ENCODE data around the gene FBXO15.

FBXO15 gene

DNA sequence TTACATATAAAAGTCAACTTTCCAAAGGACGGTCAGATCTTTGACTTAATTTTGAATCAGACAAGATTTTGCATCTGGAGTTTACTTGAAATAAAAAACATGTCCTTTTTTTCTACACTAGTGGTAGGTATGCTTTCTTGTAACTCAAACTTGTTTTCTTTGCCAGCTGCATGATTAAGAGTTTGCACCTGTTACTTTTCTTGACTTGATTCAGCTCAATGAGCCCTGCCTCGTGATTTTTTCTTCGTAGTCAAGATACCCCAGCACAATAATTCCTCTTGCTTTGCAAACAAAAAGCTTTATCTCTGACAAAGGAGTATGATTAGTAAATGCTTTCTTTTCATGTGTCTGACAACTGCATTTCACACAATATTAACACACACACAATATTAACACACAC, 82.3 kb downstream of the FBXO15 start:
- Histone ChIP-seq H3K36me3 (ENCODE audit: control insufficient read depth, insufficient read depth, low read length) (no peaks in the 10 kb centered on the region), H3K27ac (ENCODE audit: insufficient read depth, low read depth, low read length, poor library complexity, severe bottlenecking) (no peak overlapping the region), H3K27me3 (ENCODE audit: control insufficient read depth, insufficient read depth, low read length, poor library complexity, severe bottlenecking) (no peaks in the 10 kb centered on the region), H3K4me3 (ENCODE audit: insufficient read depth, low read depth, low read length) (no peak overlapping the region), H3K9me3 (ENCODE audit: control insufficient read depth, low read length) (no peaks in the 10 kb centered on the region), H3K4me1 (ENCODE audit: control insufficient read depth, insufficient read depth, low read length) (peaks cover 5% of the 10 kb centered on the region)
- WGBS, 2 experiments = 95 to 96% methylated on average over 3 of the region's 3 CpGs

- Histone ChIP-seq H3K4me3 (ENCODE audit: insufficient read depth, low read depth, low read length) (no peak overlapping the region), H3K4me1 (ENCODE audit: control insufficient read depth, insufficient read depth, low read length) (peaks cover 5% of the 10 kb centered on the region), H3K27ac (ENCODE audit: insufficient read depth, low read depth, low read length, poor library complexity, severe bottlenecking) (no peak overlapping the region), H3K36me3 (ENCODE audit: control insufficient read depth, insufficient read depth, low read length) (no peaks in the 10 kb centered on the region), H3K27me3 (ENCODE audit: control insufficient read depth, insufficient read depth, low read length, poor library complexity, severe bottlenecking) (no peaks in the 10 kb centered on the region), H3K9me3 (ENCODE audit: control insufficient read depth, low read length) (no peaks in the 10 kb centered on the region)
- 91 to 96% methylated on average over 6 of the region's 6 CpGs for WGBS, 2 experiments
These were observed 83.1 kb downstream of the FBXO15 start for GRCh38 chr18:74064510-74064909.

DNA sequence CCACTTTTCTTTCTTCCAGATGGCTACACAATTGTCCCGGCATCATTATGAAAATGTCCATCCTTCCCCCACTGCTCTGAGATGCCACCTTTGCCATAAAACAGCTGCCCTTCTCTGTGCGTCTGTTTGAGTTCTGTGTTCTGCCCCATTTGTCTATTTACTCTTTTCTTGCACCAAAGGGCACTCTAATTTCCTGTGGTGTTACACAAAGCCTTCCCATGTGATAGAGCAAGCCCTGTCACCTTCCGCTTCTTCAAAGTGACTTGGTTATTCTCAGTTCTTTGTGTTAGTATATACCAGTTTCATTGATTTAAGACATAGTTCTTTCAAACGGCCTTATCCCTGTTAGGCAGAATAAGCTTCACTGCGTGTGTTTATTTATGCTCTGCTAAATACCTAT, 84.1 kb downstream of the FBXO15 start:
- Histone ChIP-seq H3K4me3 (ENCODE audit: insufficient read depth, low read depth, low read length) (no peak overlapping the region), H3K36me3 (ENCODE audit: control insufficient read depth, insufficient read depth, low read length) (no peaks in the 10 kb centered on the region), H3K4me1 (ENCODE audit: control insufficient read depth, insufficient read depth, low read length) (peaks cover 5% of the 10 kb centered on the region), H3K27ac (ENCODE audit: insufficient read depth, low read depth, low read length, poor library complexity, severe bottlenecking) (no peak overlapping the region), H3K27me3 (ENCODE audit: control insufficient read depth, insufficient read depth, low read length, poor library complexity, severe bottlenecking) (no peaks in the 10 kb centered on the region), H3K9me3 (ENCODE audit: control insufficient read depth, low read length) (no peaks in the 10 kb centered on the region)
- 89 to 96% methylated on average over 5 of the region's 5 CpGs for WGBS, 2 experiments

DNA sequence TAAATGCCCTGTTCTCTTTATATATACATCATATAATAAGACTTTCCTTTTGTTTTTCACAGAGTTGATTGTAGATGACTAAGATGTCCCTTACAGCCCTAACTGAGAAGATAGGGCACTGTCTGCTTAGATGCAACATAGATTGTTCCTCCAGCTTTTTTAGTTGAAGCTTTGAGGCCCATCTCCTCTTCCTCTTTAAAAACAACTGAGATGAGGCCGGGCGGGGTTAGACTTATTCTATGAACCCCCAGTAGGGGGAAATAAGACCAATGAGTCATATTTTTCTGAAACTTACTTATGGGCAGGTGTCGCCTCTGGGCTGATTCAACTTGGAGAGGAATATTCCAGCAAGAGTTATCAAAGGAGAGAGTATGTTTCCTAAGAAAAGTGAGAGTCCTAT, 84.6 kb downstream of the FBXO15 start:
- Histone ChIP-seq H3K27ac (ENCODE audit: insufficient read depth, low read depth, low read length, poor library complexity, severe bottlenecking) (no peak overlapping the region), H3K27me3 (ENCODE audit: control insufficient read depth, insufficient read depth, low read length, poor library complexity, severe bottlenecking) (no peaks in the 10 kb centered on the region), H3K4me3 (ENCODE audit: insufficient read depth, low read depth, low read length) (no peak overlapping the region), H3K9me3 (ENCODE audit: control insufficient read depth, low read length) (no peaks in the 10 kb centered on the region), H3K36me3 (ENCODE audit: control insufficient read depth, insufficient read depth, low read length) (no peaks in the 10 kb centered on the region), H3K4me1 (ENCODE audit: control insufficient read depth, insufficient read depth, low read length) (peaks cover 5% of the 10 kb centered on the region)
- 88 to 95% methylated on average over 3 of the region's 3 CpGs for WGBS, 2 experiments

GRCh38 chr18:74062037-74062436, 85.6 kb downstream of the FBXO15 start:
- no peaks in the 10 kb centered on the region for H3K36me3 ChIP-seq (ENCODE audit: control insufficient read depth, insufficient read depth, low read length)
- H3K4me3 ChIP-seq (ENCODE audit: insufficient read depth, low read depth, low read length) = no peak overlapping the region
- peaks cover 5% of the 10 kb centered on the region for H3K4me1 ChIP-seq (ENCODE audit: control insufficient read depth, insufficient read depth, low read length)
- whole genome bisulfite sequencing, 2 experiments = 90 to 98% methylated on average over 3 of the region's 3 CpGs
- H3K9me3 ChIP-seq (ENCODE audit: control insufficient read depth, low read length) = no peaks in the 10 kb centered on the region
- no peaks in the 10 kb centered on the region for H3K27me3 ChIP-seq (ENCODE audit: control insufficient read depth, insufficient read depth, low read length, poor library complexity, severe bottlenecking)
- H3K27ac ChIP-seq (ENCODE audit: insufficient read depth, low read depth, low read length, poor library complexity, severe bottlenecking) = no peak overlapping the region

DNA sequence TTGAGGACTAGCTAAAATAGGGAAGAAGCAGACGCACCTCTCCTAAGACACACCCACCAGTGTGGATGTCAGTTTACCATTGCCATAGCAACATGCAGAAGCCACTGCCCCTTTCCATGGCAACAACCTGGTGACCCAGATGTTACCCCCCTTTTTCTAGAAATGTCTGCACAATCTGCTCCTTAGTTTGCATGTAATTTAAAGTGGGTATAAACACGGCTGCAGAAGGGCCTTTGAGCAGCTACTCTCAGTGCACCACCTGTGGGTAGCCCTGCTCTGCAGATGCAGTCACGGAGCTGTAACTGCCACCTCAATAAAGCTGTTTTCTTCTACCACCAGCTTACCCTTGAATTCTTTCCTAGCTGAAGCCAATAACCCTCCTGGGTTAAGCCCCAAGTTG, 87.1 kb downstream of the FBXO15 start:
- Histone ChIP-seq H3K27ac (ENCODE audit: insufficient read depth, low read depth, low read length, poor library complexity, severe bottlenecking) (no peak overlapping the region), H3K36me3 (ENCODE audit: control insufficient read depth, insufficient read depth, low read length) (no peaks in the 10 kb centered on the region), H3K4me1 (ENCODE audit: control insufficient read depth, insufficient read depth, low read length) (peaks cover 5% of the 10 kb centered on the region), H3K27me3 (ENCODE audit: control insufficient read depth, insufficient read depth, low read length, poor library complexity, severe bottlenecking) (no peaks in the 10 kb centered on the region), H3K4me3 (ENCODE audit: insufficient read depth, low read depth, low read length) (no peak overlapping the region), H3K9me3 (ENCODE audit: control insufficient read depth, low read length) (no peaks in the 10 kb centered on the region)
- 82 to 84% methylated on average over 3 of the region's 3 CpGs for WGBS, 2 experiments

- H3K9me3 ChIP-seq (ENCODE audit: control insufficient read depth, low read length) = no peaks in the 10 kb centered on the region
- 83 to 88% methylated on average over 3 to 4 of the region's 4 CpGs for WGBS, 2 experiments
- H3K27ac ChIP-seq (ENCODE audit: insufficient read depth, low read depth, low read length, poor library complexity, severe bottlenecking) = no peak overlapping the region
- H3K4me3 ChIP-seq (ENCODE audit: insufficient read depth, low read depth, low read length) = no peak overlapping the region
- H3K4me1 ChIP-seq (ENCODE audit: control insufficient read depth, insufficient read depth, low read length) = no peaks in the 10 kb centered on the region
- H3K36me3 ChIP-seq (ENCODE audit: control insufficient read depth, insufficient read depth, low read length) = no peaks in the 10 kb centered on the region
- no peaks in the 10 kb centered on the region for H3K27me3 ChIP-seq (ENCODE audit: control insufficient read depth, insufficient read depth, low read length, poor library complexity, severe bottlenecking)
These were observed 96.8 kb downstream of the FBXO15 start for GRCh38 chr18:74050807-74051206.

DNA sequence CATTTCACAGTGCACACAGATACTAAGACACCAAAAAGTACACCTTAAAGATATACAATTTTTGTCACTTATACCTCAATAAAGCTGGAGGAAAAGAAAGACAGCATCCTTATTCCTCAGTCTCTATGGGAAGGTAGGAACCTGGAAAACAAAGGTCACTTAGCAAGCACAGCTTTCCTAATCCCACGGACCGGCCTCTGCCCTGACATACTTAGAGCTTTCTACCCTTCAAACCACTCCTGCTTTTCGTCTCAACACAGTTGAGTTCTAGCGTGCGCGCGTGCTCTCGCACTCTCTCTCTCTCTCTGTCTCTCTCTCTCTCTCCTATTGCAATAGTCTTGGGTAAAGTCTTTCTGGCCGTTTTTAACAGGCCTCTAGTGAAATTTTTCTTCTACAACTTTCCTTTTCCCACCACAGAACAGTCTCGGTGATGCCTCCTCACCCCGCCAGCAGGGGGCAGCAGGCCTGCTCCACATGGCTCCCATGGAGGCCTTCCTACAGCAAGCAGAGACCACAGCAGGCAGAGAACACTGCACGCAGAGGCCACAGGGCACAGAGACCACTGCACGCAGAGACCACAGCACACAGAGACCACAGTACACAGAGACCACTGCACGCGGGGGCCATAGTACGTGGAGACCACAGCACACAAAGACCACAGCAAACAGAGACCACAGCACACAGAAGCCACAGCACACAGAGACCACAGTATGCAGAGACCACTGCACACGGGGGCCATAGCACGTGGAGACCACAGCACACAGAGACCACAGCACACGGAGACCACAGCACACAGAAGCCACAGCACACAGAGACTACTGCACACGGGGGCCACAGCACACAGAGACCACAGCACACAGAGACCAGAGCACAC, 106.9 kb downstream of the FBXO15 start:
- Histone ChIP-seq H3K27me3 (ENCODE audit: control insufficient read depth, insufficient read depth, low read length, poor library complexity, severe bottlenecking) (no peaks in the 10 kb centered on the region), H3K9me3 (ENCODE audit: control insufficient read depth, low read length) (no peaks in the 10 kb centered on the region), H3K4me3 (ENCODE audit: insufficient read depth, low read depth, low read length) (no peak overlapping the region), H3K27ac (ENCODE audit: insufficient read depth, low read depth, low read length, poor library complexity, severe bottlenecking) (no peak overlapping the region), H3K36me3 (ENCODE audit: control insufficient read depth, insufficient read depth, low read length) (no peaks in the 10 kb centered on the region), H3K4me1 (ENCODE audit: control insufficient read depth, insufficient read depth, low read length) (no peaks in the 10 kb centered on the region)
- 79 to 82% methylated on average over 20 of the region's 20 CpGs for WGBS, 2 experiments

DNA sequence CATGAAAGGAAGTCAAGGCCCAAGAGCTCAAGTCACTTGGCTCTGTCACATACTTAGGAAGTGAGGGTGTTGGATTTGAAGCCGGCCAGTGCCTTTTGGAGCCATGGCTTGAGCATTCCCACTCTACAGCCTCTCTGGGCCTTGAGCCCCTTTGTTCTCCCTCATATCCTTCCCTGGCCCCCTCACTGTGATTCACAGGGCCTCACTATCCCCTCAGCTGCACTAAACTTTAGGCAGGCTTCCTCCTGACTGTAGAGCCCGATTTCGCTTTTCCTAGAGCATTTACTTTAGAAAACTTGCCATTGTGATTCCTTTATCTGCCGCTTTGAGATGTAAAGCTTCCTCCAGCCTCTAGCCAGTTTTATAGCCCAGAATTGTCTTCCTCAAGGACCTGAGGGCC, 107.6 kb downstream of the FBXO15 start:
- Histone ChIP-seq H3K27ac (ENCODE audit: insufficient read depth, low read depth, low read length, poor library complexity, severe bottlenecking) (no peak overlapping the region), H3K36me3 (ENCODE audit: control insufficient read depth, insufficient read depth, low read length) (no peaks in the 10 kb centered on the region), H3K4me1 (ENCODE audit: control insufficient read depth, insufficient read depth, low read length) (no peaks in the 10 kb centered on the region), H3K4me3 (ENCODE audit: insufficient read depth, low read depth, low read length) (no peak overlapping the region), H3K9me3 (ENCODE audit: control insufficient read depth, low read length) (no peaks in the 10 kb centered on the region), H3K27me3 (ENCODE audit: control insufficient read depth, insufficient read depth, low read length, poor library complexity, severe bottlenecking) (no peaks in the 10 kb centered on the region)
- WGBS, 2 experiments = 72% methylated on average over 4 of the region's 4 CpGs

- H3K27ac ChIP-seq (ENCODE audit: insufficient read depth, low read depth, low read length, poor library complexity, severe bottlenecking) = no peak overlapping the region
- H3K9me3 ChIP-seq (ENCODE audit: control insufficient read depth, low read length) = no peaks in the 10 kb centered on the region
- H3K27me3 ChIP-seq (ENCODE audit: control insufficient read depth, insufficient read depth, low read length, poor library complexity, severe bottlenecking) = no peaks in the 10 kb centered on the region
- no peak overlapping the region for H3K4me3 ChIP-seq (ENCODE audit: insufficient read depth, low read depth, low read length)
- H3K36me3 ChIP-seq (ENCODE audit: control insufficient read depth, insufficient read depth, low read length) = no peaks in the 10 kb centered on the region
- no peaks in the 10 kb centered on the region for H3K4me1 ChIP-seq (ENCODE audit: control insufficient read depth, insufficient read depth, low read length)
These were observed 118.5 kb downstream of the FBXO15 start for GRCh38 chr18:74029161-74029560.

Measured in ectodermal cell (in vitro differentiated cells).